GM21737 (cell line): Measurements from ENCODE around the gene VIL1.

Experiments used
- ATAC-seq: cut with Tn5 transposase; IDR thresholded peaks from one replicate; pipeline ENCODE4 v1.9.1; 2021; ENCODE audit warnings: mild to moderate bottlenecking, moderate library complexity; ENCODE audit not compliant: unreplicated experiment

VIL1 gene

DNA sequence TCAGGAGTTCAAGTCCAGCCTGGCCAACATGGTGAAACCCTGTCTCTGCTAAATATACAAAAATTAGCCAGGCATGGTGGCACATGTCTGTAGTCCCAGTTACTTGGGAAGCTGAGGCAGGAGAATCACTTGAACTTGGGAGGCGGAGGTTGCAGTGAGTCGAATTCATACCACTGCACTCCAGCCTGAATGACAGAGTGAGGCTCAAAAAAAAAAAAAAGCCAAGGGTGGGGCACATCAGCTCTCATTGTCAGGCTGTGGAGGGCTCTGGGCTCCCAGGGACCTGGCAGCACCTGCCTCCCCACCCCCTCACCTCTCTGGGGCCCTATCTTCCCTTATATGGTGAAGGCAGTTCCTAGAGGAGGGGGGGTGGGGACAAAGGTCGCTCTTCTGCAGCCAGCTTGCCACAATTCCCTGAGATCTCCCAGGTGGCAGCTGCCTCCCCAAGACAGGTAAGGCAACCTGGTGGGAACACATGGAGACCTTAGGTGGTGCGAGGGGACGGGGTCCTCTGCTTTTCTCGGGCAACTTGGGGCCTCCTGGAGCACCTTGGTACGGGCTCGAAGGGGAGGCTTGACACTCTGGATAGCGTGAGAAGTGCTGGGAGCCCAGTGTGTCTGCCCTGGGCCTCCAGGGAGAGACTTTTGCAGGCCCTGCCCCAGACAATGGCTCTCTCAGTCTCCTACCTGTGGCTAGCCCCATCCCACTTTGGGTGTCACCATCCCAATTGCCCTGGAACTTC lies at the start of gene VIL1:
VIL1 (plus strand) TSS at position 407 of the 742 bp plus-strand sequence. CDS start 4,656 bp downstream, outside the sequence.
- no peak for ATAC-seq

- no peak for ATAC-seq
Observed at GRCh38 chr2:218369330-218369729, 49.6 kb upstream of the VIL1 start.

- no peak for ATAC-seq
Observed at GRCh38 chr2:218370410-218371063, 48.4 kb upstream of the VIL1 start.

DNA sequence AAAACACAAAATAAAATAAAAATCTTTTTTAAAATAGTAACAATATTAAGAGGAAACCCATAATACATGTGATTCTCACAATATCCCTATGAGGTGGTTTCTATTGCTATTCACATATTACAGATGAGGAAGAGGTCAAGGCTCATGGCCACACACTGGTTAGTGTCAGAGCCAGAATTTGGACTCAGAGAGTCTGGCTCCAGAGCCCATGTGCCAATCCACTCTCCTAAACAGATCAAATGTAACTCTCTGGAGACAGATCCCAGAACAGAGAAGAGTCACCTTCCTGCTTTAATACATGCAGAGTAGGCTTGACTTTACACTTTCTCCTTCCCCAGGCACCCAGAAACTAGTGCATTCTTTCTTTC lies 47.0 kb upstream of the VIL1 start:
- ATAC-seq, result no peak

- no peak for ATAC-seq
Observed at GRCh38 chr2:218374795-218375194, 44.1 kb upstream of the VIL1 start.

DNA sequence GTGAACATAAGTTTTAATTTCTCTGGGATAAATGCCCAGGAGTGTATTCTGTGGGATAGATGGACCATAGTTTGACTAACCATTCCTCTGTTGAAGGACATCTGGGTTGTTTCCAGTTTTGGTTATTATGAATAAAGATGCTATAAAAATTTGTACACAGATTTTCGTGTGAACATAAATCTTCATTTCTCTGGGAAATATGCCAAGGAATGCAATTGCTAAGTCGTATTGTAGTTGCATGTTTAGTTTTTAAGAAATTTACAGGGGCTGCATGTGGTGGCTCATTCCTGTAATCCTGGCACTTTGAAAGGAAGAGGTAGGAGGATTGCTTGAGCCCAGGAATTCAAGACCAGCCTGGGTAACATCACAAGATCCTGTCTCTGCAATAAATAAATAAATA lies 43.7 kb upstream of the VIL1 start:
- ATAC-seq, result no peak

DNA sequence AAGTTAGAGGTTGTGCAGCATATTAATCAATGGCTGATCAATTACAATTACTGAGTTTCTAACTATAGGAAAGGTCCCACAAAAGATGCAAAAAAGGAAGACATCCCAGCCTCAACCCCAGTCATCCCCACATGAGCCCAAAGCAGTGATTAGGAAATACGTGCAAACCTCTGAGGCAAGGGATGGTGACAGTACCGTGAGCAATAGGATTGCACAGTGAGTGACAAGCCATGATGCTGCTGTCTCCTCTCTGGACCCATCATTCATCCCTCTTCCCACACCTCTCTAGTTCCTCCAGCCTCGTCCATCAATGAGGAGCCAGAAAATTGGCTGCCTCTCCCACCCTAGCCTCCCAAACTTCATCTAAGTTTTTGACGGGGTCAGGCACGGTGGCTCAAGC lies 40.9 kb upstream of the VIL1 start:
- no peak for ATAC-seq

- ATAC-seq, result no peak
Observed at GRCh38 chr2:218381916-218382366, 37.0 kb upstream of the VIL1 start, which contains the start of gene SLC11A1. TSS of gene SLC11A1 (plus strand) at chr2:218382273. CDS start at chr2:218382369, 96 bp downstream.

- no peak for ATAC-seq
Observed at GRCh38 chr2:218382785-218383184, 36.1 kb upstream of the VIL1 start.

DNA sequence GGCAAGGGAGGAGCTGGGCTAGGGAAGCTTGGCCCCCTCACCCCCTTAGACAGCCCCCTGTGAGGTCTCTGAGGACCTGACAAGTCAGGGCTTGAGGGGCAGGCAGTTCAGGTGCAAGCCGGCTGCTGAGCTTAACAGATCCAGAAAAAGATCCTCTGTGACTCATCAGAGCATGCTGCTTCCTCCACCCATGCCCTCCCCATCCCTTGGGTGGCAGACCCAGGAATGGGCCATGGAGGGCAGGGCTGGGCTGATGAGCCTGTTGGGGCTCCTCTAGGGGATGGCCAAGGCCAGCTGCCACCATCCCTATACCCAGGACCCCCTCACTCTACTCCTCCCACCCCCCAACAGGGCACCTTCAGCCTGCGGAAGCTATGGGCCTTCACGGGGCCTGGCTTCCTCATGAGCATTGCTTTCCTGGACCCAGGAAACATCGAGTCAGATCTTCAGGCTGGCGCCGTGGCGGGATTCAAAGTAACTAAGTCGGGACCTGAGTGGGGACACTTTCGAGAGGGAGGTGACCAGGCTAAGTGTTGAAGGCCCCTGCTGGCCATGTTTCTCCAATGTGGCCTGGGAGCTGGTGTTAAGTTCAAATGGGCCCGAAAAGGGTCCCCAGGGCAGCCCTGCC lies 34.9 kb upstream of the VIL1 start:
- no peak for ATAC-seq

DNA sequence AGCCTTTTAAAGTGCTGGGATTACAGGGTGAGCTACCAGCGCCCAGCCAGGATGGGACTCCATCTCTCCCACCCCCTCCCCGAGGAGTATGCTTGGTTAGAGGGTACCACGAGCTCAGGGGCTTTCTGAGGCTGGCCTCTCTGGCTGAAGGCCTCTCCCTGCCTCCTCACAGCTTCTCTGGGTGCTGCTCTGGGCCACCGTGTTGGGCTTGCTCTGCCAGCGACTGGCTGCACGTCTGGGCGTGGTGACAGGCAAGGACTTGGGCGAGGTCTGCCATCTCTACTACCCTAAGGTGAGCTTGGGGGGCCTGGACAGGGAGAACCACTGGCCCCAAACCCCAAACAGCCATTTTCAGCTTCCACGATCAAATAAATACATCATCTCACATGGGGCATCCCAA lies 33.9 kb upstream of the VIL1 start:
- no peak for ATAC-seq

- no peak for ATAC-seq
Observed at GRCh38 chr2:218386505-218387368, 32.2 kb upstream of the VIL1 start.

DNA sequence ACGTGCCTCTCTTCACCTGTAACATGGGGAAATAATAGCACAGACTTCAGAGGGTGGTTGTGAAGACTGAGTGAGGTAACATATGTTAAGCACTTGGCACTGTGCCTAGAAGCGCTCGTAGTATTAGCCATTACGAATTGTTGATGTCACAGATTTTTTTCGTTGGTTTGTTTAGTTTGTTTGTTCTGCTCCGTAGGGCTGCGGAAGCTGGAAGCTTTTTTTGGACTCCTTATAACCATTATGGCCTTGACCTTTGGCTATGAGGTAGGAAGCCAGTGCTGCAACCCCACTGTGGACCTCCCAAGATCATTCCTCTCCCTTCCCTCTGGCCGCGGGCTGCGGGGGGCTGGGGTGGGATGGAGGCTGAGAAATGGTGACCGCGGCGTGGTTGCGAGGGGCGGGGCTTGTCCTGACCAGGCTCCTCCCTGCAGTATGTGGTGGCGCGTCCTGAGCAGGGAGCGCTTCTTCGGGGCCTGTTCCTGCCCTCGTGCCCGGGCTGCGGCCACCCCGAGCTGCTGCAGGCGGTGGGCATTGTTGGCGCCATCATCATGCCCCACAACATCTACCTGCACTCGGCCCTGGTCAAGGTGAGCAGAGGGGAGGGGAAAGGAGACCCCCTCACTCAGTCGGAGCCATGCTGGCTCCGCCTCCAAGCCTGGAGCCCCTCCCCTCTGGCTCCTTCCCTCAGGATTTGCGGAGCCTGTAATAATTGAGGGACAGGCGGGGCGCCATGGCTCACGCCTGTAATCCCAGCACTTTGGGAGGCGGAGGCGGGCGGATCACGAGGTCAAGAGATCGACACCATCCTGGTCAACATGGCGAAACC lies 31.3 kb upstream of the VIL1 start:
- ATAC-seq, result no peak

DNA sequence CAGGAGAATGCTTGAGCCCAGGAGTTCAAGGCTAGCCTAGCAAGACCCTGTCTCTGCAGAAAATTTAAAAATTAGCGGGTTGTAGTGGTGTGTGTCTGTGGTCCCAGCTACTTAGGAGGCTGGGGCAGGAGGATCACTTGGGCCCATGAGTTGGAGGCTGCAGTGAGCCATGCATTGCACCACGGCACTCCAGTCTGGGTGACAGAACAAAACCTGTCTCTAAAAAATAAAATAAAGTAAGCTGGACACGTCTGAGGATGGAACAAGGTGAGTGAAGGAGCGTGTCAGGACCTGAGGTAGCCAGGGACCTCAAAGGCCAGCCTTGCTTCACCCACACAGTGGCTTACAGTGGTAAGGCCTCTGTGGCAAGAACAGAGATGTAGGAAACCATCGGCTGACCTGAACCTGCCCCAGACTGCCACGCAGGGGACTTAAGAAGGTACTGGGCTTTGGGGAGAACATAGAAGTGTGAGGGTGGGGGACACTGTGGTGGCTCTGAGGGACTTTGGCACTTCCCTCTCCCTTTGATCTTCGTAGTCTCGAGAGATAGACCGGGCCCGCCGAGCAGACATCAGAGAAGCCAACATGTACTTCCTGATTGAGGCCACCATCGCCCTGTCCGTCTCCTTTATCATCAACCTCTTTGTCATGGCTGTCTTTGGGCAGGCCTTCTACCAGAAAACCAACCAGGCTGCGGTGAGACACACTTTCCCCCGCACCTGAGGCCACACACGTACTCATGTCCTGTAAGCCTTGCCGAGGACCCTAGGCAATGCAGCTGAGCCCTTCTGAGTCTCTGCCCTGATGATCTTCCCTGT lies 29.4 kb upstream of the VIL1 start:
- ATAC-seq, result no peak

DNA sequence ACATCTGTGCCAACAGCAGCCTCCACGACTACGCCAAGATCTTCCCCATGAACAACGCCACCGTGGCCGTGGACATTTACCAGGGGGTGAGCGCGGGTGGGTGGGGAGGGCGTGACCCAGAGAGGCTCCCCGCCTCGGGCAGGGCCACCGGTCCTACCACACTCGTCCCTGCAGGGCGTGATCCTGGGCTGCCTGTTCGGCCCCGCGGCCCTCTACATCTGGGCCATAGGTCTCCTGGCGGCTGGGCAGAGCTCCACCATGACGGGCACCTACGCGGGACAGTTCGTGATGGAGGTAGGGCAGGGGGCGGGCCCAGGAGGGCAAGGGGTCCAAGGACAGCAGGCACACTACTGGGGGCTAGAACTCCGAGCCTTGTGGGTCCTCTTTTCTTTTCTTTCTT lies 27.7 kb upstream of the VIL1 start:
- no peak for ATAC-seq

DNA sequence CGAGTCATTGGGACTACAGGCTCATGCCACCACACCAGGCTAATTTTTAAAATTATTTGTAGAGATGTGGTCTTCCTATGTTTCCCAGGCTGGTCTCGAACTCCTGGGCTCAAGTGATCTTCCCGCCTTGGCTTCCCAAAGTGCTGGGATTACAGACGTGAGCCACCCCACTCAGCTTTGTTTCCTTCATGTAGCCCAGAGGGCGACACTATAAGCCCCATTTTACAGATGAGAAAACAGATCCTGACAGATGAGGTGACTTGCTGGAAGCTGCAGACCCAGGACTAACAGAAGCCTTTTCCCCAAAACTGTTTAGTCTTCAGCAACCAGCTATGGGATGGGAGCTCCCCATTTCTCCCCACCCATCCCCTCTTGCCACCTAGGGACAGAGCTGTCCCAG lies 26.5 kb upstream of the VIL1 start:
- no peak for ATAC-seq

GRCh38 chr2:218392891-218393462 lies 25.9 kb upstream of the VIL1 start:
- ATAC-seq, result no peak

DNA sequence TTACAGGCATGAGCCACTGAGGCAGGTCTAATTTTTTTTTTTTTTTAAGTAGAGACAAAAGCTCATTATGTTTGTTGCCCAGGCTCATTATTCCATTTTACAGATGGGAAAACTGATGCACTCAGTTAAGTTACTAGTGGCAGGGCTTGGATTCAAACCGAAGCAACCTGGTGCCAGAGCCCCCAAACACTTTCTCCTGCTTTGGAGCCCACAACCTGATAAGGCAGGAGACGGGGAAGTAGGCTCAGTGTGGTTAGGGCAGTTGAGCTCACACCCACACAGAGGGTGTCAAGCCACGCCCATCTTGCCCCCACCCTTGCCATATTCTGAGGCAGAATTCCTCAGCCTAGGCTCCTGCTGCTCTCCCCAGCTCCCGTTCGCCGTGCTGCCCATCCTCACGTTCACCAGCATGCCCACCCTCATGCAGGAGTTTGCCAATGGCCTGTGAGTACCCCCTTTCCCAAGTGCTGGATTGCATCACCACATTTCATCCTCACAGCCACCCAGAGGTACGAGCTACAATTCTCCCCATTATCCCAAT lies 25.1 kb upstream of the VIL1 start:
- no peak for ATAC-seq
